Heart left ventricle (tissue), 13 donors: ENCODE results near the gene C12orf75.

Experiments used
- POLR2A ChIP-seq, 2 donors: fragments of 450-650 bp; IDR thresholded peaks; one replicate each; pipeline ENCODE4 v1.6.1; 2017; ENCODE audit warnings: antibody characterized with exemption in 2 of 2, mild to moderate bottlenecking in 2 of 2, moderate library complexity in 2 of 2
- TF ChIP-seq, protein P1 (sequence below), 12 donors: fragments of 200-600 bp; sonication (generic) in 4 of 12; IDR thresholded peaks; one replicate each; pipeline versions ENCODE4 v1.5.0 to v1.8.0; 2018 to 2022; ENCODE audit warnings: antibody characterized with exemption in 12 of 12, mild to moderate bottlenecking in 5 of 12
- donor health status: ischemic (EF 13 %, LVEDD 7.1; RV severe dilation, severe dysfunction).
- donor health status: DM: no; HTN: yes; CAD: no.
- donor health status: DM: no; HTN: no; CAD: no.
- donor health status: ischemic (EF 25% LVEDD 6.9; RV normal size, moderate dysfunction).
- donor health status: ischemic (EF 25% LVEDD 5.7; RV mildly dilated, moderate dysfunction).
- donor health status: ischemic (EF 35%, LVEDD 5.7; RV mildly dilated, moderate dysfunction).
- donor health status: nonischemic (EF 11% LVEDD 7.7; RV severe dilation, severe dysfunction).
- donor health status: DM: yes; HTN: yes; CAD: no.
- donor health status: PGD.
- donor health status: ischemic (EF 29% LVEDD 5.4; RV normal size, mild dysfunction).
- donor health status: nonischemic (EF 23%, LVEDD 6.1; RV moderate dilation, normal function).

DNA sequence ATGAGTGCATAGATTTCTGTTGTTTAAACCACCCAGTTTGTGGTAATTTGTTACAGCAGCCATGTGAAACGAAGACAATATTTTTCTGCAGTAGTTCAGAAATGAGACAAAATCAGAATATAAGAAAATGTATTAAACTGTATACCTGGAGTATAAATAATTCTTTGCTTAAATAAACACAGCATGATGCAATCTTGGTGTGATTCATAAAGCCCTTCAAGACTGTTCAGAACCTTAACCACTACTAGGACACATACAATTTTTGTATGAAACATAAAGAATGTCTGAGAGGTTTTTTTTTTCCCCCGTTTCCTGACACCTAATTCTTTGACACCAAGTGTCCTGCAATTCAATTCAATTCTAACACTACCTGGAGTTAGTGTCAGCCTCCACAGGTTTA lies 10.5 kb downstream of the C12orf75 start:
- TF ChIP-seq POLR2A (IDR thresholded peaks at IDR 0.05), result no peak
- TF ChIP-seq, protein P1, sequence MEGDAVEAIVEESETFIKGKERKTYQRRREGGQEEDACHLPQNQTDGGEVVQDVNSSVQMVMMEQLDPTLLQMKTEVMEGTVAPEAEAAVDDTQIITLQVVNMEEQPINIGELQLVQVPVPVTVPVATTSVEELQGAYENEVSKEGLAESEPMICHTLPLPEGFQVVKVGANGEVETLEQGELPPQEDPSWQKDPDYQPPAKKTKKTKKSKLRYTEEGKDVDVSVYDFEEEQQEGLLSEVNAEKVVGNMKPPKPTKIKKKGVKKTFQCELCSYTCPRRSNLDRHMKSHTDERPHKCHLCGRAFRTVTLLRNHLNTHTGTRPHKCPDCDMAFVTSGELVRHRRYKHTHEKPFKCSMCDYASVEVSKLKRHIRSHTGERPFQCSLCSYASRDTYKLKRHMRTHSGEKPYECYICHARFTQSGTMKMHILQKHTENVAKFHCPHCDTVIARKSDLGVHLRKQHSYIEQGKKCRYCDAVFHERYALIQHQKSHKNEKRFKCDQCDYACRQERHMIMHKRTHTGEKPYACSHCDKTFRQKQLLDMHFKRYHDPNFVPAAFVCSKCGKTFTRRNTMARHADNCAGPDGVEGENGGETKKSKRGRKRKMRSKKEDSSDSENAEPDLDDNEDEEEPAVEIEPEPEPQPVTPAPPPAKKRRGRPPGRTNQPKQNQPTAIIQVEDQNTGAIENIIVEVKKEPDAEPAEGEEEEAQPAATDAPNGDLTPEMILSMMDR (IDR thresholded peaks at IDR 0.05), result no peak
